Gastroesophageal sphincter (tissue), 4 donors: ENCODE results near the gene PYGB. TPM values are rescaled to one million over a fixed set of nuclear protein-coding genes. Genes with fewer than 3 reads are reported as not detected.

Experiments used
- ATAC-seq: fragments of 150-250 bp; one replicate; pipeline ENCODE4 v1.9.1; 2016; ENCODE audit warnings: mild to moderate bottlenecking, moderate library complexity
- H3K27ac ChIP-seq, 4 donors: fragments of 200-600 bp; sonication (generic) in 3 of 4; 1 replicate in 3 of 4; 2 replicates in 1 of 4; pipeline ENCODE4 v1.5.1; 2016 to 2019
- H3K27me3 ChIP-seq: fragments of 200-600 bp; sonication (generic); one replicate; pipeline ENCODE4 v1.5.1; 2019
- H3K36me3 ChIP-seq, 2 donors: fragments of 200-600 bp; sonication (generic); one replicate each; pipeline ENCODE4 v1.5.1; 2019; ENCODE audit warnings: control low read depth in 1 of 2
- H3K4me1 ChIP-seq, 3 donors: fragments of 200-600 bp; sonication (generic); 1 replicate in 2 of 3; 2 replicates in 1 of 3; pipeline ENCODE4 v1.5.1; 2016 to 2019; ENCODE audit warnings: control low read depth in 2 of 3
- H3K4me3 ChIP-seq, 2 donors: fragments of 200-600 bp; sonication (generic); one replicate each; pipeline ENCODE4 v1.5.1; 2019; ENCODE audit warnings: mild to moderate bottlenecking in 1 of 2, moderate library complexity in 1 of 2
- H3K9me3 ChIP-seq, 3 donors: fragments of 200-600 bp; sonication (generic); one replicate each; pipeline ENCODE4 v1.5.1; 2017 to 2019; ENCODE audit warnings: control low read depth in 2 of 3
- CTCF ChIP-seq, 4 experiments: fragments of 200-600 bp in 2 of 4; fragments of 450-650 bp in 2 of 4; sonication (generic) in 1 of 4; IDR thresholded peaks; one replicate each; pipeline ENCODE4 v1.5.1; 2017 to 2019; ENCODE audit warnings: antibody characterized with exemption in 4 of 4, mild to moderate bottlenecking in 2 of 4, moderate library complexity in 2 of 4
- EP300 ChIP-seq: sonication (generic); formaldehyde crosslinking; IDR thresholded peaks from one replicate; pipeline ENCODE4 v1.6.1; 2017; ENCODE audit warnings: antibody characterized with exemption, mild to moderate bottlenecking
- POLR2A ChIP-seq, 2 donors: fragments of 450-650 bp; IDR thresholded peaks; one replicate each; pipeline ENCODE4 v1.6.1; 2017; ENCODE audit warnings: antibody characterized with exemption in 2 of 2, mild to moderate bottlenecking in 2 of 2, moderate library complexity in 1 of 2
- POLR2AphosphoS5 ChIP-seq: sonication (generic); formaldehyde crosslinking; IDR thresholded peaks from one replicate; pipeline ENCODE4 v1.6.1; 2017; ENCODE audit warnings: antibody characterized with exemption
- WGBS, 2 donors: methylation state at CpG; one replicate each; pipeline ENCODE4 v1.1.5; 2018; ENCODE audit warnings: low coverage in 1 of 2; 5-methylcytosine and 5-hydroxymethylcytosine counted together
- total RNA-seq, 4 donors: library from RNA; depleted of rRNA; stranded (reverse); fragments of >200 nt; gene quantifications; one replicate each; pipeline ENCODE4 v1.1.0, GENCODE V29; 2016

PYGB gene
- total RNA-seq, 4 donors from 2014 or later, result 131 to 663 (median 337) TPM

GRCh38 chr20:25280574-25281535, 33.0 kb downstream of the PYGB start:
- ATAC-seq, result no peak
- Histone ChIP-seq H3K27ac (peak overlapping the region; percentile 25 to 83 (median 78)), H3K36me3 (peaks cover 0 to 100% of the 10 kb centered on the region in 2 donors), H3K4me3 (no peak overlapping the region), H3K9me3 (no peaks in the 10 kb centered on the region), H3K4me1 (peaks cover 0 to 31% (median 0%) of the 10 kb centered on the region in 3 donors), H3K27me3 (no peaks in the 10 kb centered on the region)
- 100% methylated on average over 2 to 4 of the region's 33 CpGs for WGBS, 2 donors
- TF ChIP-seq POLR2AphosphoS5, result no peak

- WGBS, 2 donors, result no CpG with 5 or more reads among the region's 21 CpGs
- no peaks in the 10 kb centered on the region for H3K9me3 ChIP-seq
- no peak overlapping the region for H3K4me3 ChIP-seq
- no peaks in the 10 kb centered on the region for H3K27me3 ChIP-seq
- peaks cover 0 to 30% (median 0%) of the 10 kb centered on the region in 3 donors for H3K4me1 ChIP-seq
- no peak for ATAC-seq
- peaks cover 0 to 100% of the 10 kb centered on the region in 2 donors for H3K36me3 ChIP-seq
- TF ChIP-seq CTCF (IDR thresholded peaks at IDR 0.05) (no peak), POLR2AphosphoS5 (no peak), EP300 (no peak), POLR2A (IDR thresholded peaks at IDR 0.05) (no peak)
- H3K27ac ChIP-seq, result peak overlapping the region in 3 of 4 donors; percentile 47 to 83 (median 81)
Measured at GRCh38 chr20:25281541-25281991, 33.7 kb downstream of the PYGB start.

GRCh38 chr20:25282034-25282781, 34.3 kb downstream of the PYGB start:
- no peaks in the 10 kb centered on the region for H3K27me3 ChIP-seq
- TF ChIP-seq EP300 (no peak), CTCF (IDR thresholded peaks at IDR 0.05) (no peak), POLR2A (IDR thresholded peaks at IDR 0.05) (no peak), POLR2AphosphoS5 (no peak)
- no CpG with 5 or more reads among the region's 22 CpGs for WGBS, 2 donors
- no peak overlapping the region for H3K4me3 ChIP-seq
- H3K27ac ChIP-seq, result peak overlapping the region in 3 of 4 donors; percentile 43 to 81 (median 47)
- peaks cover 0 to 24% (median 0%) of the 10 kb centered on the region in 3 donors for H3K4me1 ChIP-seq
- no peaks in the 10 kb centered on the region for H3K9me3 ChIP-seq
- H3K36me3 ChIP-seq, result peaks cover 0 to 100% of the 10 kb centered on the region in 2 donors
- ATAC-seq, result no peak

GRCh38 chr20:25282796-25283195, 34.9 kb downstream of the PYGB start:
- H3K27ac ChIP-seq, result peak overlapping the region in 3 of 4 donors; percentile 31 to 81 (median 43)
- peaks cover 0 to 18% (median 0%) of the 10 kb centered on the region in 3 donors for H3K4me1 ChIP-seq
- no peak for ATAC-seq
- TF ChIP-seq CTCF (IDR thresholded peaks at IDR 0.05) (no peak), EP300 (no peak), POLR2AphosphoS5 (no peak), POLR2A (IDR thresholded peaks at IDR 0.05) (no peak)
- no peaks in the 10 kb centered on the region for H3K27me3 ChIP-seq
- no peaks in the 10 kb centered on the region for H3K9me3 ChIP-seq
- WGBS, 2 donors, result 76% methylated on average over 7 of the region's 11 CpGs; no CpG with 5 or more reads in 1 of the 2 donors
- H3K36me3 ChIP-seq, result peaks cover 0 to 100% of the 10 kb centered on the region in 2 donors
- H3K4me3 ChIP-seq, result no peak overlapping the region
